K562 (cell line): Measurements from ENCODE around the gene SUMO3. TPM values are rescaled to one million over a fixed set of nuclear protein-coding genes. Genes with fewer than 3 reads are reported as not detected.

Experiments used
- CBFA2T2 ChIP-seq: fragments of 450-650 bp; conservative IDR thresholded peaks from 2 replicates; pipeline ENCODE4 v1.6.1; 2017; ENCODE audit warnings: mild to moderate bottlenecking
- FOXA1 ChIP-seq: fragments of 450-650 bp; IDR thresholded peaks from 2 replicates; pipeline ENCODE4 v1.6.1; 2016; ENCODE audit warnings: mild to moderate bottlenecking, borderline replicate concordance
- FOXK2 ChIP-seq, 2 experiments: fragments of 450-650 bp; IDR thresholded peaks in 1 of 2; conservative IDR thresholded peaks in 1 of 2; 2 replicates each; pipeline ENCODE4 v1.6.1; 2016; ENCODE audit warnings: low read depth in 2 of 2, mild to moderate bottlenecking in 1 of 2
- HEY1 ChIP-seq: fragments of 250-450 bp; sonication (Bioruptor Pico); IDR thresholded peaks from 2 replicates; pipeline ENCODE4 v1.5.0; 2020; ENCODE audit warnings: mild to moderate bottlenecking, moderate library complexity, borderline replicate concordance
- KLF13 ChIP-seq: fragments of 450-650 bp; IDR thresholded peaks from 2 replicates; pipeline ENCODE4 v1.6.1; 2016; ENCODE audit warnings: missing genetic modification characterization, low read depth, mild to moderate bottlenecking, missing compliant biosample characterization, moderate library complexity, borderline replicate concordance
- POLR2A ChIP-seq: fragments of 450-650 bp; conservative IDR thresholded peaks from 2 replicates; pipeline ENCODE4 v1.6.1; 2016
- RBM15 ChIP-seq: fragments of 200-400 bp; formaldehyde crosslinking; IDR thresholded peaks from 2 replicates; pipeline ENCODE4 v1.6.1; 2018; ENCODE audit warnings: mild to moderate bottlenecking, low read length, moderate library complexity; ENCODE audit not compliant: insufficient read depth
- SETDB1 ChIP-seq: IDR thresholded peaks from one replicate; pipeline ENCODE4 v1.6.1; 2012; ENCODE audit warnings: low read length, control low read depth, inconsistent platforms
- SNAPC5 ChIP-seq: fragments of 250-450 bp; sonication (Bioruptor Pico); IDR thresholded peaks from 2 replicates; pipeline ENCODE4 v1.8.0; 2021; ENCODE audit warnings: moderate library complexity, mild to moderate bottlenecking, inconsistent platforms
- SREBF2 ChIP-seq: sonication (generic); formaldehyde crosslinking; IDR thresholded peaks from 2 replicates; pipeline ENCODE4 v1.4.0; 2020; ENCODE audit warnings: mild to moderate bottlenecking, missing genetic modification reagents
- STAT5A ChIP-seq: IDR thresholded peaks from 2 replicates; pipeline ENCODE4 v1.6.1; 2012; ENCODE audit warnings: low read length, inconsistent platforms, borderline replicate concordance
- STAT6 ChIP-seq: sonication (generic); formaldehyde crosslinking; IDR thresholded peaks from 2 replicates; pipeline ENCODE4 v1.8.1; 2023; ENCODE audit warnings: mild to moderate bottlenecking, missing genetic modification reagents
- TBL1XR1 ChIP-seq, 2 experiments: IDR thresholded peaks; 2 replicates each; pipeline ENCODE4 v1.6.1; 2012; ENCODE audit warnings: improper control_type of control experiment in 2 of 2, low read length in 2 of 2, mild to moderate bottlenecking in 1 of 2
- ZNF23 ChIP-seq: fragments of 250-450 bp; sonication (Bioruptor Pico); IDR thresholded peaks from 2 replicates; pipeline ENCODE4 v1.4.0; 2020; ENCODE audit warnings: mild to moderate bottlenecking
- ZNF239 ChIP-seq: fragments of 250-450 bp; sonication (Bioruptor Pico); IDR thresholded peaks from 2 replicates; pipeline ENCODE4 v1.4.0; 2020; ENCODE audit warnings: mild to moderate bottlenecking
- ZNF24 ChIP-seq: fragments of 450-650 bp; IDR thresholded peaks from 2 replicates; pipeline ENCODE4 v1.6.1; 2016
- ZNF277 ChIP-seq: fragments of 250-450 bp; sonication (Bioruptor Pico); IDR thresholded peaks from 2 replicates; pipeline ENCODE4 v1.8.0; 2022; ENCODE audit warnings: inconsistent platforms, mild to moderate bottlenecking, moderate library complexity, borderline replicate concordance
- ZNF316 ChIP-seq: fragments of 450-650 bp; IDR thresholded peaks from 2 replicates; pipeline ENCODE4 v1.6.1; 2016
- ZNF395 ChIP-seq: fragments of 200-800 bp; sonication (Bioruptor generic); IDR thresholded peaks from 2 replicates; pipeline ENCODE4 v1.6.1; 2017; ENCODE audit warnings: missing genetic modification characterization, missing compliant biosample characterization
- ZNF780A ChIP-seq: fragments of 250-450 bp; sonication (Bioruptor Pico); IDR thresholded peaks from 2 replicates; pipeline ENCODE4 v1.5.0; 2021; ENCODE audit warnings: mild to moderate bottlenecking
- polyA plus RNA-seq, 8 experiments: library from polyadenylated mRNA; depleted of rRNA in 4 of 8; stranded (reverse) in 5 of 8; unstranded in 3 of 8; fragments of >200 nt; fragmentation: Nextera tagmentation in 2 of 8; fragmentation: Illumina TruSeq in 1 of 8; extraction: Ambion mirVana in 2 of 8; extraction: Trizol in 1 of 8; gene quantifications; 2 replicates each; pipeline versions ENCODE4 v1.2.1 to v1.2.3, GENCODE V29; 2011 to 2014; ENCODE audit warnings: inconsistent platforms in 1 of 8, missing spikeins in 1 of 8
- total RNA-seq, 7 experiments: library from RNA; depleted of rRNA in 6 of 7; stranded (reverse); fragments of >200 nt in 6 of 7; fragmentation: Illumina TruSeq in 2 of 7; extraction: Trizol in 2 of 7; gene quantifications; 2 replicates each; pipeline versions ENCODE4 v1.2.1 to v1.2.3, GENCODE V29; 2011 to 2021; ENCODE audit warnings: low replicate concordance in 1 of 7
- TF ChIP-seq, protein P1 (sequence below): fragments of 250-450 bp; sonication (Bioruptor Pico); IDR thresholded peaks from 2 replicates; pipeline ENCODE4 v1.5.0; 2021
- TF ChIP-seq, protein P2 (sequence below): fragments of 450-650 bp; IDR thresholded peaks from 2 replicates; pipeline ENCODE4 v1.6.1; 2016; ENCODE audit warnings: missing biosample characterization, missing genetic modification characterization

SUMO3 gene
- total and polyA plus RNA-seq, 9 of the 15 experiments (the other 6 are each of a cell fraction or from before 2014, with no cell fraction given), result 13.9 to 143 (median 113) TPM

DNA sequence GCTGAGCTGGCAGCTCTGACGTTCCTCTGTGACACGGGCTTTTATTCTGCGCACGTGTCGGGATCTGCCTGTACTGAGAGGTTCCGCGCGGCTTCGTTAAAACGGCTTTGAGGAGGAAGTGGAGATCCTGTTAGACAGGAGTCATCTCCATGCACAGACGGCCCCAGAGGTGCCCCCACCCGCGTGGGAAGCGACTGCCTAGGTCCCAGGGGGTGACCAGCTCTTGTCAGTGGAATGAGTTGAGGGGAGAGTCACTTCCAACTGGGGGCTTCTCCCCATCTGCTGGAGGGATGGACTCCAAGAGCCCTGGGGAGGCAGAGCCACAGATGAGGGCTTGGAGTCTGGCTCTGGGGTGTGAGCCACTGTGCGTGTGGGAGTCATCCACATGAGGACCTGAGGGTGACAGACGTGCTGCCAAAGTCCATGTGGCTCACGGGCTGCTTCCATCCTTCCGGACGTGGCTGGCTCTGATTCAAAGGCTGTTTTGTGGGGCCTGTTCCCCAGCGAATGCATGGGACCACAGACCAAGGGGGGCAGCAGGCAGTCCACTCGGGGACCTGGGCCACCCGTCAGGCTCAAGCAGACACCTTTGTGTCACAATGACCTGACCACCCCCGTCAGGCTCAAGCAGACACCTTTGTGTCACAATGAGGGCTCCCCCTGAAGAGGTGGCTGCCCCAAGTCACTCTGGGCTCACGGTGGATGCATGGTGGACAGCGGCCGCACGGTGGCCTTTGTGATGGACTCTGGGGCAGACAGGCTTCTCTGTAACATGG, 28.8 kb upstream of the SUMO3 start (continued):
- TF ChIP-seq RBM15, result no peak
- no peak for TF ChIP-seq STAT5A
- TF ChIP-seq ZNF24, result no peak
- no peak for TF ChIP-seq KLF13 (tag)
- no peak for TF ChIP-seq CBFA2T2
- TF ChIP-seq ZNF395, result no peak
- TF ChIP-seq SREBF2, result no peak
- TF ChIP-seq ZNF239 (CRISPR knock-in tag), result no peak
- TF ChIP-seq TBL1XR1 (IDR thresholded peaks at IDR 0.05; ENCODE audit: low read length in 2 of 2), result no peak
- no peak for TF ChIP-seq HEY1 (CRISPR knock-in tag)
- TF ChIP-seq ZNF316, result no peak
- TF ChIP-seq, protein P1, sequence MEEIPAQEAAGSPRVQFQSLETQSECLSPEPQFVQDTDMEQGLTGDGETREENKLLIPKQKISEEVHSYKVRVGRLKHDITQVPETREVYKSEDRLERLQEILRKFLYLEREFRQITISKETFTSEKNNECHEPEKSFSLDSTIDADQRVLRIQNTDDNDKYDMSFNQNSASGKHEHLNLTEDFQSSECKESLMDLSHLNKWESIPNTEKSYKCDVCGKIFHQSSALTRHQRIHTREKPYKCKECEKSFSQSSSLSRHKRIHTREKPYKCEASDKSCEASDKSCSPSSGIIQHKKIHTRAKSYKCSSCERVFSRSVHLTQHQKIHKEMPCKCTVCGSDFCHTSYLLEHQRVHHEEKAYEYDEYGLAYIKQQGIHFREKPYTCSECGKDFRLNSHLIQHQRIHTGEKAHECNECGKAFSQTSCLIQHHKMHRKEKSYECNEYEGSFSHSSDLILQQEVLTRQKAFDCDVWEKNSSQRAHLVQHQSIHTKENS, result no peak
- no peak for TF ChIP-seq POLR2A
- TF ChIP-seq STAT6 (CRISPR knock-in tag), result no peak
- no peak for TF ChIP-seq SETDB1
- TF ChIP-seq FOXK2 (conservative IDR thresholded peaks at IDR 0.05 in 1 of 2, IDR thresholded peaks at IDR 0.05 in 1 of 2; ENCODE audit: low read depth in 2 of 2), result no peak
- no peak for TF ChIP-seq ZNF23 (CRISPR knock-in tag)
- TF ChIP-seq SNAPC5 (CRISPR knock-in tag), result no peak
- TF ChIP-seq ZNF277, result no peak
- no peak for TF ChIP-seq ZNF780A (CRISPR knock-in tag)
- TF ChIP-seq FOXA1, result no peak
- TF ChIP-seq, protein P2, sequence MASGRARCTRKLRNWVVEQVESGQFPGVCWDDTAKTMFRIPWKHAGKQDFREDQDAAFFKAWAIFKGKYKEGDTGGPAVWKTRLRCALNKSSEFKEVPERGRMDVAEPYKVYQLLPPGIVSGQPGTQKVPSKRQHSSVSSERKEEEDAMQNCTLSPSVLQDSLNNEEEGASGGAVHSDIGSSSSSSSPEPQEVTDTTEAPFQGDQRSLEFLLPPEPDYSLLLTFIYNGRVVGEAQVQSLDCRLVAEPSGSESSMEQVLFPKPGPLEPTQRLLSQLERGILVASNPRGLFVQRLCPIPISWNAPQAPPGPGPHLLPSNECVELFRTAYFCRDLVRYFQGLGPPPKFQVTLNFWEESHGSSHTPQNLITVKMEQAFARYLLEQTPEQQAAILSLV, result no peak
